Left ventricle myocardium superior (tissue), 1 donor: ENCODE data around the gene PHF12. TPM values are rescaled to one million over a fixed set of nuclear protein-coding genes. Genes with fewer than 3 reads are reported as not detected.

Experiments
- microRNA-seq: library from miRNA; unstranded; fragments of <30 nt; microRNA quantifications from one replicate; pipeline ENCODE4 v1.2.0, GENCODE V29; 2020; ENCODE audit warnings: borderline number of aligned reads
- total RNA-seq: library from RNA; stranded (reverse); fragmentation: NEBNext Ultra II Directional; extraction: Animal tissue kit (Norgen Biotek cat#: 25700); gene quantifications from one replicate; pipeline ENCODE4 v1.2.1, GENCODE V29; 2021
- donor health status: DM: no; HTN: yes; CAD: no; lungs with severe emphysema.

The PHF12 gene
- total RNA-seq, 1 donor from 2014 or later: 20.4 TPM

Small RNA genes lying within 50 kb of the gene (microRNA-seq; reads per million reads assigned to microRNA genes)
- not detected for gene MIR451B

Other genes starting within 250 kb of the PHF12 start
- gene PROCA1, start 239.6 kb downstream of the PHF12 start, total RNA-seq: 0.89 TPM
- 14.8 TPM for gene RAB34, start 233.7 kb downstream of the PHF12 start, total RNA-seq
- 918 TPM for gene RPL23A, start 231.5 kb downstream of the PHF12 start, total RNA-seq
- gene TLCD1, start 225.3 kb downstream of the PHF12 start, total RNA-seq: 2.6 TPM
- 0.94 TPM for gene NEK8, start 222.7 kb downstream of the PHF12 start, total RNA-seq
- 4.2 TPM for gene TRAF4, start 207.5 kb downstream of the PHF12 start, total RNA-seq
- gene FAM222B, start 108.7 kb downstream of the PHF12 start, total RNA-seq: 16.8 TPM
- gene ERAL1, start 96.5 kb downstream of the PHF12 start, total RNA-seq: 34.1 TPM
- 108 TPM for gene FLOT2, start 53.8 kb downstream of the PHF12 start, total RNA-seq
- gene DHRS13, start 48.4 kb downstream of the PHF12 start, total RNA-seq: 3.8 TPM
- not detected for gene SEZ6, start 54.5 kb upstream of the PHF12 start, total RNA-seq
- gene PIPOX, start 91.6 kb upstream of the PHF12 start, total RNA-seq: 0.59 TPM
- gene MYO18A, start 228.9 kb upstream of the PHF12 start, total RNA-seq: 346 TPM